GM20431 (cell line): ENCODE data around the gene PTBP1.
"Not testable (repeated sequence)": the region's sequence is repeated elsewhere in the genome, so short reads cannot be mapped to it uniquely, and the experiment has no call there.

ENCODE experiments used
- in situ Hi-C: fragments of 300-500 bp; cut with MseI, MboI; formaldehyde crosslinking; loops from one replicate; pipeline ENCODE4 v1.15.0; 2020; ENCODE audit warnings: low sequenced_read_pairs; ENCODE audit not compliant: unreplicated experiment

PTBP1 gene

GRCh38 chr19:807627-808422 is 10.6 kb downstream of the PTBP1 start:
- in situ Hi-C loops = no loop called here

DNA sequence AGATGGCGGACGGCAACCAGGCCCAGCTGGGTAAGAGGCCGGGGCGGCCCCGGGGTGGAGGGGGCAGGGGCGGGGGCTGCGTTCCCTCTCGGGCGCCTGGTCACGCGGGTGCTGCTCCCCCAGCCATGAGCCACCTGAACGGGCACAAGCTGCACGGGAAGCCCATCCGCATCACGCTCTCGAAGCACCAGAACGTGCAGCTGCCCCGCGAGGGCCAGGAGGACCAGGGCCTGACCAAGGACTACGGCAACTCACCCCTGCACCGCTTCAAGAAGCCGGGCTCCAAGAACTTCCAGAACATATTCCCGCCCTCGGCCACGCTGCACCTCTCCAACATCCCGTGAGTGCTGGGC is 11.1 kb downstream of the PTBP1 start:
- in situ Hi-C loops = no loop called here

DNA sequence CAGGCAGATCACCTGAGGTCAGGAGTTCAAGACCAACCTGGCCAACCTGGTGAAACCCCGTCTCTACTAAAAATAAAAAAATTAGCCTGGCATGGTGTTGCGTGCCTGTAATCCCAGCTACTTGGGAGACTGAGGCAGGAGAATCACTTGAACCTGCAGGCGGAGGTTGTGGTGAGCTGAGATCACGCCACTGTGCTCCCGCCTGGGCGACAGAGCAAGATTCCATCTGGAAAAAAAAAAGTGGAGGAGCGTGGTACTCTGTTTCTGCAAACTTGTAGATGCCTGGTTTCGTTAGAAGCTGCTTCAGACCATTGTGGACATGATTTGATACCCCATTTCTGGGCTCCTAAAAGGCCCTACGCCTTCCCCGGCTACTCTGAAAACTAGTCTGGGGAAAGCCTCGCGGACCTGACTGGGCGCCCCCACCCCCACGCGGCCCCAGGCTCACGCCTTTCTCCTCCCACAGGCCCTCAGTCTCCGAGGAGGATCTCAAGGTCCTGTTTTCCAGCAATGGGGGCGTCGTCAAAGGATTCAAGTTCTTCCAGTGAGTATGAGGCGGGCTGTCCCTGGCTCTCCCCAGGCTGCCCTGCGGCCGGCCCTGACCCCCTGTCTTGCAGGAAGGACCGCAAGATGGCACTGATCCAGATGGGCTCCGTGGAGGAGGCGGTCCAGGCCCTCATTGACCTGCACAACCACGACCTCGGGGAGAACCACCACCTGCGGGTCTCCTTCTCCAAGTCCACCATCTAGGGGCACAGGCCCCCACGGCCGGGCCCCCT is 13.0 kb downstream of the PTBP1 start:
- in situ Hi-C loops = no loop called here

DNA sequence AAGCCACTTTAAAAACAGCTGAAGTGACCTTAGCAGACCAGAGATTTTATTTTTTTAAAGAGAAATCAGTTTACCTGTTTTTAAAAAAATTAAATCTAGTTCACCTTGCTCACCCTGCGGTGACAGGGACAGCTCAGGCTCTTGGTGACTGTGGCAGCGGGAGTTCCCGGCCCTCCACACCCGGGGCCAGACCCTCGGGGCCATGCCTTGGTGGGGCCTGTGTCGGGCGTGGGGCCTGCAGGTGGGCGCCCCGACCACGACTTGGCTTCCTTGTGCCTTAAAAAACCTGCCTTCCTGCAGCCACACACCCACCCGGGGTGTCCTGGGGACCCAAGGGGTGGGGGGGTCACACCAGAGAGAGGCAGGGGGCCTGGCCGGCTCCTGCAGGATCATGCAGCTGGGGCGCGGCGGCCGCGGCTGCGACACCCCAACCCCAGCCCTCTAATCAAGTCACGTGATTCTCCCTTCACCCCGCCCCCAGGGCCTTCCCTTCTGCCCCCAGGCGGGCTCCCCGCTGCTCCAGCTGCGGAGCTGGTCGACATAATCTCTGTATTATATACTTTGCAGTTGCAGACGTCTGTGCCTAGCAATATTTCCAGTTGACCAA is 13.7 kb downstream of the PTBP1 start:
- in situ Hi-C loops = no loop called here

GRCh38 chr19:811506-812048 is 14.3 kb downstream of the PTBP1 start:
- in situ Hi-C loops = no loop called here

DNA sequence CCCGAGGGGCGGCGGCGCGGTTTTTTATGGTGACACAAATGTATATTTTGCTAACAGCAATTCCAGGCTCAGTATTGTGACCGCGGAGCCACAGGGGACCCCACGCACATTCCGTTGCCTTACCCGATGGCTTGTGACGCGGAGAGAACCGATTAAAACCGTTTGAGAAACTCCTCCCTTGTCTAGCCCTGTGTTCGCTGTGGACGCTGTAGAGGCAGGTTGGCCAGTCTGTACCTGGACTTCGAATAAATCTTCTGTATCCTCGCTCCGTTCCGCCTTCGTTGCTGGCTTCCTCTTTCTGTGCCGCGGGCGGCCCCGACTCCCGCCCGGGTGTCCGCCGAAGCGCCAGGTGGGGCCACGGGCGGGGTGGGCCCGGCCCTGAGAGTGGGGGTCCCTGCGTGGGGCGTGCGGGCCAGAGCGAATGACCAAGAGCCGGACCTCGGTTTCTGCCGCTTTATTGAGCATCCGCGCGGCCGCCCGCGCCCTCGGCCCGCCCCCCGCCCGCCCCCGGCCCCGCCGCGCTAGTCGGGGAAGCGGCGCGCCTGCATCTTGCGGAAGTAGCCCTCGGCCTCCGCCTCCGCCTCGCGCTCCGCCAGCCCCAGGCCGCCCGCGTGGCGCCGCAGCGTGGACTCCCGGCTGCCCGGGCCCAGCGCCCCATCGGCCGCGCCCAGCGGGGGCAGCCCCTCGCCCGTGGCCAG is 14.9 kb downstream of the PTBP1 start:
- in situ Hi-C loops = no loop called here

- in situ Hi-C loops = no loop called here
These were observed 15.5 kb downstream of the PTBP1 start for GRCh38 chr19:812747-813218.

GRCh38 chr19:813219-814151 is 16.2 kb downstream of the PTBP1 start:
- in situ Hi-C loops = no loop called here

DNA sequence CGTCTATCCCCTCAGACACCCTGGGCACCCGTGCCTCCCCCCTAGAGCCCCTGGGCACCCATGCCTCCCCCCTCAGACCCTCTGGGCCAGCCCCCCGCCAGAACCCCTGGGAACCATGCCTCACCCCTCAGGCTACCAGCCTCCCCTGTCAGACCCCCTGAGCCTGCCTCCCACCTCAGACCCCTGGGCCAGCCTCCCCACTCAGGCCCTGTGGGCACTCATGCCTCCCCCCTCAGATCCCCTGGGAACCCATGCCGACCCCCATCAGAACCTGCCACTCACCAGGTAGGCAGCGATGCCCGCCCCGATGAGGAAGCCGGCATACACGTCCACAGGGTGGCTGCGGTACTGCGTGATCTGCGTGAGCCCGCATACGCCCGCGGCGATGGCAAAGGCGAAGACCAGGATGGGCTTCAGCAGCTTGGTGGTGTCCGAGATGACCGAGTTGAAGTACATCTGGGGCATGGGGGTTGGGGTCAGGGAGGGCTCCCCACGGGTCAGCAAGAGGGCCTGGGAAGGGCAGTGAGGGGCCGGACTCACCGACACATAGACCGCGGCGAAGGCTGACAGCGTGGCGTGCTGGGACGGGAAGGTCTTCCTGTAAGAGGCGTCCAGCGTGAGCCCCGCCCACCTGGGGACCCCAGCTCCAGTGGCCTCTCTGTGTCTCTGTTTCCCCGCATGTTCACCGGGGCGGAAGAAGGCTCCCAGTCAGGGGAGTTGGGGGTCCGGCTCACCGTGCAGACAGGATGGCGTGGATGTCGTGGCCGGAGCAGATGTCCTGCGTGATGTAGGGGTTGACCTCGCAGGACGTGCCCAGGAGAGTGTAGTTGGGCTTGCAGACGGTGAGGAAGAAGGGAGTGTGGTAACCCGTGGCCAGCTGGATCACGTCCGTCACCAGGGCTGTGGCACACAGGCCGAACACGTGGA is 17.2 kb downstream of the PTBP1 start:
- in situ Hi-C loops = no loop called here

- in situ Hi-C loops = no loop called here
These were observed 18.0 kb downstream of the PTBP1 start for GRCh38 chr19:815079-815774.

DNA sequence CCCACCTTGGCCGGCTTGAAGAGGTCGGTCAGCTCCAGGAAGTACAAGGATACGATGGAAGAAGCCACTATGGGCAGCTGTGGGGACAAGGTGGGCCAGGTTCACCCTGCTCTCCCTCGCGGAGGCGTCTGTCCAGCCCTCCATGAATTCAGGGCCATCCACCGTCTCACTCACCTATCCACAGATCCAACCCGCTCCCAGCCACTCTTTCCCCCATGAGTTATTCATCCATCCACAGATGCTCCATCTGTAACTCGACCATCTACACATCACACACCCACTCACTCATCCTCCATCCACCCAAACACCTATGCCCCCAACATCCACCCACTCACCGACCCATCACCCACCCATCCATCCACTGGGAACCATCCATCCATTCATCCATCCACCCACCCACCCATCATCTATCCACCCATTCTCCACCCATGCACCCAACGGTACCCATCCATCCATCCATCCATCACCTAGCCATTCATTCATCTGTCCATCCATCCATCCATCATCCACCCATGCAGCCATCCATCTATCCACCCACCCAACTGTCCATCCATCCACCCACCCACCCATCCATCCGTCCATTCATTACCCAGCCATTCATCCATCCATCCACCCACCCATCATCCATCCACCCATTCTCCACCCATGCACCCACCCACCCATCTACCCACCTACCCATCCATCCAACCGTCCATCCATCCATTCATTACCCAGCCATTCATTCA is 18.7 kb downstream of the PTBP1 start:
- in situ Hi-C loops = no loop called here

DNA sequence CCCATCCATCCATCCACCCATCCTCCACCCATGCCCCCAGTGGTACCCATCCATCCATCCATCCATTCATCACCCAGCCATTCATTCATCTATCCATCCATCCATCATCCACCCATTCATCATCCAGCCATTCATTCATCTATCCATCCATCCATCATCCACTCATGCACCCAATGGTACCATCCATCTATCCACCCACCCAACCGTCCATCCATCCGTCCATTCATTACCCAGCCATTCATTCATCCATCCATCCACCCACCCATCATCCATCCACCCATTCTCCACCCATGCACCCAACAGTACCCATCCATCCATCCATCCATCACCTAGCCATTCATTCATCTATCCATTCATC is 19.2 kb downstream of the PTBP1 start:
- in situ Hi-C loops = no loop called here

GRCh38 chr19:820212-820611 is 23.0 kb downstream of the PTBP1 start:
- in situ Hi-C loops = not testable (repeated sequence)

DNA sequence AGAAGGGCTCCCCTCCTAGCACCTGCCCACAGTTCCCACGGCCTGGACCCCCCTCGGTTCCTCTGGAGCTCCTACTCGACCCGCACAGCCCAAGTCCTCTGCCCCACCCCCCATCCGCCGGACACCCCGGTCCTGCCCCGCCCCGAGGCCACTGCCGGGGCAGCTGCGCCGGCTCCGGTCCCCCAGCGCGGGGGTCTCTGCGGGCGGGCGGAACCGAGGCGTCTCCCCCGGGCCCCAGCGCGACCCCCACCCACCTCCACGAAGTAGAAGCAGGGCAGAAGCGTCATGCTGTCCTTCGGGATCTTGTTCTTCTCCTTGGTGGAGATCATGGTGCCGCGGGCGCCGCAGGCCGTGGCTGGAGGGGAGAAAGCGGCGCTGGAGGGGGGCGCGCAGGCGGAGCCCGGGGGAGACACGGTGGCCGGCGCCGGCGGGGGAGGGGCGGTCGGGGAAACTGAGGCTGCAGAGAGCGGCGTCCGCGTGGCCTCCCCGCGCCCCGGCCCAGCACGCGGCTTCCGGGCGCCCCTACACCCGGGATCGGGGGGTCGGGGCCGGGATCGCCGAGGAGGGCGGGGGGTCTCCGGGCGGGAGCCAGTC is 24.1 kb downstream of the PTBP1 start:
- in situ Hi-C loops = no loop called here

GRCh38 chr19:821825-822503 is 24.7 kb downstream of the PTBP1 start, which contains the start of gene PLPPR3:
PLPPR3 (minus strand) TSS chr19:821955; CDS start chr19:821559, 396 bp downstream.
- in situ Hi-C loops = no loop called here

DNA sequence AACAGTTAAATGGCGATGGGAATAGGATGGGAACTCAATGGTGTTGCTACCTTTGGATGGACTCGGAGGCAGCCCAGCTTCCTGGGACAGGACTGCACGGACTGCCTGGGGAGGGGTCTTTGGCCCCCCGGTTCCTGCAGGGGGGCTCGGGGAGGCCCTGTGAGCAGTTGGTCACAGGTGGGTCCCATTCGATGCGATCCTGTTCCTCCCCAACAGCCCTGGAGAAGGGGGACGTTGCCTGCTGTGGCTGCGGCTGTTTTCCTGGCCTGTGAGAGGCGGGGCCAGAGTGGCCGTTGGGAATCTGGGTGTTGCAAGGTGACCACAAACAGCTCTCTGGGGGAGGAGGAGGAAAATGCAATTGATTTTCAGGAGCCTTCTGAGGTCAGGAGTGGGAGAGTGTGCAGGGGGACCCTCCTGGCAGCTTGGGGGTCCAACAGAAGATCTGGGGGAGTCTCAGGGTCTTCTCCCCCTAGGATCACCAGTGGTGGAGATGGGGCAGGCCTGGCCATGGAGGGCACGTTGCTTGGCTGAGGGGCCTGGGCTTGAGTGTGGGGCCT is 26.4 kb downstream of the PTBP1 start:
- in situ Hi-C loops = no loop called here
